Stimulated activated CD4-positive, alpha-beta T cell treated with anti-CD3 and anti-CD28 coated beads, Interleukin-4, amount 100 ng/mL, for 4 hours (primary cell): ENCODE data around the gene C22orf39.
"Not testable (repeated sequence)": the region's sequence is repeated elsewhere in the genome, so short reads cannot be mapped to it uniquely, and the experiment has no call there.

Experiments used
- DNase-seq, 2 experiments: peaks; one replicate each; pipeline ENCODE4 v3.0.0-alpha.2; 2020

Gene C22orf39

DNA sequence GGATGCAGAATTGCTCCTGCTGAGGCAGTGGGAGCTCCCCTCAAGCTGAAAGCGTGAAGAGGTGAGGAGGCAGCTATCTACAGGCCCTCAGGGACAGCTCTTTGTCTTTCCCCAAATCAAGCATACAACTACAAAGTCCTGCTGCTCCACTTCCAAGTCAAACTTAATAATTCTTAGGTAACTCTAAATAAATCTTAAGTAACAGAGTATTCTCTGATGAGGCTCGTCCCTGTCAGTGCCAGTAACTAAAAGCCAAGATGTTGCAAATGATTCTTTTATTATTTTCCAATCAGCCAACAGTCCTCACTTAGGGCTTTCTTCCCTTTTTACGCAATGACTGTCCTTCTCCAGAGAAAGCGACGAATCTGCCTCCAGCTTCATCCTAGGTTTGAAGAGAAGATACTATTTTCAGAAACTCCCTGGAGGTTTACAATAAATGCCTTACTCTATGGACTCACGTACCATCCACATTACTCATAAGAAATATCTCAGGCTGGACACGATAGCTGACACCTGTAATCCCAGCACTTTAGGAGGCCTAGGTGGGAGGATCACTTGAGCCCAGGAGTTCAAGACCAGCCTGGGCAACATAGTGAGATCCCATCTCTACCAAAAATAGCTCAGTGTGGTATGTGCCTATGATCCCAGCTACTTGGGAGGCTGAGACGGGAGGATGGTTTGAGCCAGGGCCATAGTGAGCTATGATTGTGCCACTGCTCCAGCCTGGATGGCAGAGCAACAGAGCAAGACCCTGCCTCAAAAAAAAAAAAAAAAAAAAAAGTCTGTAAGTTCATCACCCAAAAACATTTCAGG lies 3.1 kb upstream of the C22orf39 start:
- no peak for DNase-seq

DNA sequence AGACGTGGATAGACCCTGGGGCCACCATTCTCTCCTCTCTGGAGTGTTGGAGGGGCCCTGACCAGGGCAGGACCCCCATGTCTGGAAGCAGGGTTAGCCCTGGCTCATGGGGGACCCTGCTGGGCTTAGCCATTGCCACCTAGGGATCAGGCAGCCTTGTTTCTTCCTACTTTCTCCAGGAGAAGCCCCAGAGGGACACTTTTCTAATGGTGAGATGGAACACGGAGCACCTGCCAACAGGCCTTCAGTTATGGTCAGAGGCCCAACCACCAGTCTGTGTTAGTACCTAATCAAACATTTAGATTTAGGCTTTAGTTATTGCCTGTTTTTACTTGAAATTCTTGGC lies 1.9 kb upstream of the C22orf39 start:
- DNase-seq: no peak

DNA sequence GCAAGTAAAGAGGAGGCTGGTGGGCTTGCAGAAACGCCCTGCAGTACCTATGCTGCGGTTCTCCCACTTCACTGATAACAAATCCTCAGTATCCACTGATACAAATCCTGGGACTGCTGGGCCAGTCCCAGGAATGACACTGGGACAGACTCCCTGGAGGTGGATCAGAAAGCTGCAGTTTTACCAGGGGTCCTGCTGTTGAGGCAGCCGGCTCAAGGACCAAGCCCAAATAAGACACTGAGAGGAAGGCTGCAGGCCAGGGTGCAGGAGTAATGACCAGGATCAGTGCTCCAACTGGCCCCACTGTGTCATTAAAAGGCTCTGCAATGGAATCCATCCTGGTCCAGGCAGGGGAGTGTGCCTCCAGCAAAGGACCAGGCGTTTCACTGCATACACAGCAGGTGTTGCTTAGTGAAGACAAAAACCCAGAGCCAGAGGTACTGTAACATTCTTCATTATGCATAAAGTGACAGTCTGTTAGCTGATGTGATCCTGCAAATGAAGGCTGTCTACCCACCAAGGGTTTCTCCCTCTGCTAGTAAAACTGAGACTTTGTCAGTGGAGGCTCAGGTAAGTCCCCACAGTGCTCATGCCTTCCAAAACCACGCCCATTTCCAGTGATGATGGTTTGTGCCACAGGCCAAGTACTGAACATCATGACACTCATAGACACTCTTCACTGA lies 1.4 kb upstream of the C22orf39 start:
- no peak for DNase-seq

DNA sequence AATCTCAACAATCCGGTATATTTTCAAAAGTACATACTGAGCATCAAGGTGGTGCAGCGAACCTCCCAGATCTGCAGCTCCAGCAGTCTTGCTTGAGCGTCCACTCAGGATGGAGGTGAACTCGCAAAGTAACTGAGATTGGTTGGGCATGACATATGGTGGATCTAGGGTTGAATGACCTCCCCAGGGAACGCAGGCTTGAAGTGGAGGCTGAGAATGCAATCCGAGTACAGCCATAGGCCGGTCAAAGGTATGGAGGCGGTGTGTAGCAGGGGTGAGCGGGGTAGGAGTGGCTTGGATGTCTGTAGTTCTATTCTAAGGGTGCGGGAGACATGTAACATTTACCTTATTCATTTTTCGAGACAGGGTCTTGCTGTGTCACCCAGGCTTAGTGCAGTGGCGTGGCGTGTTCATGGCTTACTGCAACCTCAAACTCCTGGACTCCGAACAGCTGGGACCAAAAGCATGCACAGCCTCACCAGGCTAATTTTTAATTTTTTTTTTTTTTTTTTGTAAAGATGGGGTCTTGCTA lies 631 bp upstream of the C22orf39 start:
- no peak for DNase-seq

DNA sequence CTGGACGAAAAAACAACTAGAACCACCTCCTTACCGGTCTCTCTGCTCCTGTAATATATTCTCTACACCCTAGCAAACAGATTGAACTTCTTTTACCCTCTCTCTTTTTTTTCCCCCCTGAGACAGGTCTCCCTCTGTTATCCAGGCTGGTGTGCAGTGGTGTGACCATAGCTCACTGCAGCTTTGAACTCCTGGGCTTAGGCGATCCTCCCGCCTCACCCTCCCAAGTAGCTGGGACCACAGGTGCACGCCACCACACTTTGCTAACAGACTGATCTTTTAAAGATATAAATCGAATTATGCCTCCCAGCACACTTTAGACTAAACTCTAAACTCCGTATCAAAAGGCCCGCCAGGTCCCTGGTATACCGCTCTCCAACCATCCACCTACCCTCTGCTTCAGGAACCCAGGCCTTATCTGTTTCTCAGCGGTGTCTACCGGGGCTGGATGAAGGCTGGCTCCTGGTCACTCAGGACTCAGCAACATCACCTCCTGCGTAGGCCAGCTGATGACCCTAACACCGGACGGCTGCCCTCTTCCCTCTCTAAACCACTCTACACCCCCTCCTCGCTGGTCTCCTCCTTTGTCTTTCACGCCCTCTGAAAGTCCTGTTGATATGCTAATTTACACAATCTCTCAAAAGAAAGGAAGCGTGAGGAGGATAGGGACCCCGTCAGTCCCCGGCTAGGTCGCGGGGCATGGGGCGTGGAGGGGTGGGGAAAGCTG lies 745 bp downstream of the C22orf39 start:
- DNase-seq: no peak

DNA sequence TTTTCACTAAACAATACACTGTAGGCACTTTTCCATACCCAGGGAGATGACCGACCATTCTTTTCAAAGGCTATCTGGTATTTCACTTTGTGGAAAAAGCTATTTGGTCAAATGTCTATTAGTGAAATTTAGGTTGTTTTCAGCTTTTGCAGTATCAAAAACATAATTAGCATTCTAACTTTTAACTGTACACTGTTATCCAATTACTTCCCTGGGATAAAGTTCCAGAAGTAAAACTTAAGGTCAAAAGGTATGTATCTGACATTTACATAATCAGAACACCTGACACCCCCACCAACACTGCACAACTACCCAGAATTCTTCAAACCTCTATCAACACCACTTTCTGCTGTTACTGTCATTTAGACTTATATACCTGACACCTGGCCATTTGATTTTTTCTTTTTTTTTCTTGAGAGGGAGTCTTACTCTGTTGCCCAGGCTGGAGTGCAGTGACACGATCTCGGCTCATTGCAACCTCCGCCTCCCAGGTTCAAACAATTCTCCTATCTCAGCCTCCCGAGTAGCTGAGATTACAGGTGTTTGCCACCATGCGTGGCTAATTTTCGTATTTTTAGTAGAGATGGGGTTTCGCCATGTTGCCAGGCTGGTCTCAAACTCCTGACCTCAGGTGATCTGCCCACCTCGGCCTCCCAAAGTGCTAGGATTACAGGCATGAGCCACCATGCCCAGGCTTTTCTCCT lies 2.1 kb downstream of the C22orf39 start:
- not testable (repeated sequence) for DNase-seq

DNA sequence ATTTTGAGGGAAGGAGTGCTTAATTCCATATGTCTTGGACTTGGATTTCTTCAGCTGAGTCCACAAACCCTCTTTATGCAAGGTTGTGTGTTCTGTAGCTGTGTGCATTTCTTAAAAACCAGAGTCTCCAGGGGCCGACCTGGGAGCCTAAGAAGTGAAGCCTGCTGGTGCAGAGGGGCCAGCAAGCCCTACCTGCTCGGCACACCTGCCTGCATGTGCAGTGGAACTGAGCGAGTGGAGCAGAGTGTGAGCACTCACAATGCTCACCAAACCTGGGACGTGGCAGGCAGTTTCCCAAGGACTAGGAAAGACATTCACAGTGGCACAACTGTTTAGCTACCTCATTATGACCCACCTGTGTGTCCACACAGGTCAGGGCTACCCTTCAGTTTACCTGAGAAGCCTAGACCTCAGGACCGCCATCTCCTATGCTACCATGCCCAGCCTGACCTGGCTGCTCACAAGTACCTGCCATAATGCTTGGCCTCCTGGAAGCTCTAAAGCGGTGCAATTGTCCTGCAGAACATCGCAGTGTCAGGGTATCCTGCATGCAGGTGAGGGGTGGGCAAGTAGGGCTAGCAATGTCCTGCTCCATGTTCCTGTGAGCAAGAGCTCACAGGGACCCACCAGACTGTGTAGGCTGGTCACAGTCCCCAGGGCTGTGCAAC lies 3.8 kb downstream of the C22orf39 start:
- no peak for DNase-seq

DNA sequence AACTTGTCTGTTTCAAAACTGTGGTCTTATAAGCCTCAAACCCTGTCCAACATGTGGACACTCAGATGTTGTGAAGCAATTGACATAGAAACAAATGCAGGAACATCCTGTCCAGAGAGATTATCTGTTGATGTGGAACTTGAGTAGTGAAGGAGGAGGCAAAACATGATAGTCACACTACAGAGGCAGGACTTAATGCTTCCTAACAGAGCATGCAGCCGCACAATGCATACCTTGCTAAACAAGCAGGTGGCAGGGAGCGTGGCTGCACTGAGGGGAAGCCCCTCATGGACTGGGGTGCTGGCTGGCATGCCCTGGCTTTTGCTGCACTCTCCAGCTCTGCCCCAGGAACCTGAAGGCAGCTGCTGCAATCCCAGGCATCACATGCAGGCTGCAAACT lies 5.3 kb downstream of the C22orf39 start:
- DNase-seq: no peak

DNA sequence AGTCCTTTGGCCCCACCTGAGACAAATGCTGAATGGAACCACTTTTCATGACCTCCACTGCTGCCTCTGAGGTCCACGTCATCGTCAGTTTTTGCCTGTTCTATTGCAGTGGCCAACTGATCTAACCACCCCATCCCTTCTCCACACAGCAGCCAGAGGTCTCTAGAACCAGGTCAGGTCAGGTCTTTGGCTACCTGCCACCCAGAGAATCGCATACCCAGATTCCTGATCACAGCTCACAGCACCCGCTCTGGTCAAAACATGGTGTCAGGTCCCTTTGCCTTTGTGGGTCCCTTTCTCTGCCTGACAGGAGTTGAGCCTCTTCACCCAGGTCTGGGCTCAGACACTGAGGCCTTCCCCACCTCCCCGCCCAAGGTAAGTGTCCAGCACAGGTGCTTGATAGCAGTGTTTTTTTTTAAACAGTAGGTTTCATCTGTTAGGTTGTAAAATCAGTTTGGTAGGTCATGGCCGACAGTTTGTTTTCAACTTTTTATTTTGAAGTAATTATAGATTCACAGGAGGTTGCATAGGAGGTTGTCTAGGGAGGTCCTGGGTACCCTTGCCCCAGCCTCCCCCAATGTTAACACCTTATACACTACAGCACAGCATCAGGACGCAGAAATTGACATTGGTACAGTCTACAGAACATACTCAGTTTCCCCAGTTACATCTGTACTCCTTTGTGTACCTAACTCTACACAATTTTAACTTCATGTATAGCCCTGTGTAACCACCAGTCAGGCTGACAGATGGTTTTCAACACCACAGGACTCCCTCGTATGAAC lies 6.9 kb downstream of the C22orf39 start:
- no peak for DNase-seq

DNA sequence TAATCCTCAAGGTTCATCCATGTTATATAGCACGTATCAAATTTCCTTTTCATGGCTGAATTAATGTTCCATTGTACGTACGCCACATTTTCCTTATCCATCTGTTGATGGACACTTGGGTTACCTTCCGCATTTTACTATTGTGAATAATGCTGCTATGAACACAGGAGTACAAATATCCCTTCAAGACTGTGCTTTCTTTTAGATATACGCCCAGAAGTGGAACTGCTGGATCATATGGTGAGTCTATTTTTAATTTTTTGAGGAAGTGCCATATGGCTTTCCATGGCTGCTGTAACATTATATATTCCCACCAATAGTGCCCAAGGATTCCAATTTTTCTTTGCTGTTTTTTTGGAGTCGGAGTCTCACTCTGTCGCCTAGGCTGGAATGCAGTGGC lies 9.2 kb downstream of the C22orf39 start:
- no peak for DNase-seq

DNA sequence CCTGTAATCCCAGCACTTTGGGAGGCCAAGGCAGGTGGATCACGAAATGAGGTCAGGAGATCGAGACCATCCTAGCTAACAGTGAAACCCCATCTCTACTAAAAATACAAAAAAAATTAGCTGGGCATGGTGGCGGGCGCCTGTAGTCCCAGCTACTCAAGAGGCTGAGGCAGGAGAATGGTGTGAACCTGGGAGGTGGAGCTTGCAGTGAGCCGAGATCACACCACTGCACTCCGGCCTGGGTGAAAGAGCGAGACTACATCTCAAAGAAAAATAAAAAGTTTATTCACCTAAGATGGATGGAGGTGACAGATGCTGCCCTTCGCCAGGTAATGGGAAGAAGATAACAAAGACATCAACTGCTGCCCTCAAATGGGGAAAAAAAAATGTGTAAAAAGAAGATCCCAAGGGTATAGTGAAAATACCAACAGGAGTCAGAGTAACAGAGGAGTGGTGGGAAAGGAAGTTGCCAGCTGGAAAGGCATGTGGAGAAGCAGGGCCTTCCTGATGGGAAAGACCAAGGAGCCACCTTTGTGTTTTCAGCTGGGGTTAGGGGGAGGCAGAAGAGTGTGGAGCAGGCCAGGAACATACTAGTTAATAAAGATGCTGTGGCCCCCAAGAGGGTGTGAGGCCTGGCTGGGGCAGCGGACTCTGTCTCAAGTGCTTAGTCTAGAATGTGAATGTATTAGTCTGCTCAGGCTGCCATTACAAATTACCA lies 10.9 kb downstream of the C22orf39 start:
- not testable (repeated sequence) for DNase-seq

DNA sequence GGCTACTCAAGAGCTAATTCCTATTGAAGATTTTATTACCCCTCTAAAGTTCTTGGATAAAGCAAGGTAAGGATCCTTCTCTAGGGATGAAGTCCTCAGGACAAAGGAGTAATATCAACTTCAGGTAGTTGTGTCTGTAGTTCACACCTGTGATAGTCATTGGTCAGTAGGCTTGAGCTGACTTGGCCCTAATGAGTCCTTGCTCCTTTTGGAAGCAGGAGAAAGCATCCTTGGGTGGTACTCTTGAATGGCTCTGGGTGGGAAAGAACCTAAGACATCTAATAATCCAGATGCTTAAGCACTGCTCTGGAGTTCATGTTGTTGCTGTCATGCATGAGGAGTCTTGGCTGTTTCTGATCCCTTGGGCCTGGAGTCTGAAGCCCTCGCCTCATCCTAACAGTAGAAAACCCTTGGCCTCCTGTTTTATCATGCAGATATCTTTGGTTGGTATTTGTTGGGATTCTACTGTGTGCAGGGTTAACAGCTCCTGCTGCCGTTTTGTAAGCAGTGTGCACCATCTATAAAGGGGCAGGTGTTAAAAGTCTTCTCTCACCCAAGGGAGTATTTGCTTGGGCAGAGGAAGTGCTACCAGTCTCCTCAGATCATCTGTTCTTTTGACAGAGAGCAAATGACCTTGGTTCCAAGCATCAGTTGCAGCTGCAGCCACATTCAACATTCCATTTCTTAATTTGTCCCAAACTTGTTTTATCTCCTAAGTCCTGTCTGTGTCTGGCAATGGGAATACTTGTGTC lies 12.5 kb downstream of the C22orf39 start:
- no peak for DNase-seq

DNA sequence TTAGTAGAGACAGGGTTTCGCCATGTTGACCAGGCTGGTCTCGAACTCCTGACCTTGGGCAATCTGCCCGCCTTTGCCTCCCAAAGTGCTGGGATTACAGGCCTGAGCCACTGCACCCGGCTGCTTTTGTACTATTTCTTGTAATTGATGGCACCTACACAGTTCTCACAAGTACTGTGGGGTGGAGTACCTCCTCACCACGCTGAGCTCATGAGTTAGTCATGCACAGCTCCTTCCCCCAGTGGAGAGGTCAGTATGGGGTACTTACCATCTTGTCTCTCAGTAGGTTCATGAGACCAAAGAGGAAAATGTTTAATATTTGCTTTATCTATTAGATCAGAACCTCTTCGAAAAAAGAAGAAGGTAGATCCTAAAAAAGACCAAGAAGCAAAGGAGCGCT lies 13.1 kb downstream of the C22orf39 start:
- DNase-seq: no peak

DNA sequence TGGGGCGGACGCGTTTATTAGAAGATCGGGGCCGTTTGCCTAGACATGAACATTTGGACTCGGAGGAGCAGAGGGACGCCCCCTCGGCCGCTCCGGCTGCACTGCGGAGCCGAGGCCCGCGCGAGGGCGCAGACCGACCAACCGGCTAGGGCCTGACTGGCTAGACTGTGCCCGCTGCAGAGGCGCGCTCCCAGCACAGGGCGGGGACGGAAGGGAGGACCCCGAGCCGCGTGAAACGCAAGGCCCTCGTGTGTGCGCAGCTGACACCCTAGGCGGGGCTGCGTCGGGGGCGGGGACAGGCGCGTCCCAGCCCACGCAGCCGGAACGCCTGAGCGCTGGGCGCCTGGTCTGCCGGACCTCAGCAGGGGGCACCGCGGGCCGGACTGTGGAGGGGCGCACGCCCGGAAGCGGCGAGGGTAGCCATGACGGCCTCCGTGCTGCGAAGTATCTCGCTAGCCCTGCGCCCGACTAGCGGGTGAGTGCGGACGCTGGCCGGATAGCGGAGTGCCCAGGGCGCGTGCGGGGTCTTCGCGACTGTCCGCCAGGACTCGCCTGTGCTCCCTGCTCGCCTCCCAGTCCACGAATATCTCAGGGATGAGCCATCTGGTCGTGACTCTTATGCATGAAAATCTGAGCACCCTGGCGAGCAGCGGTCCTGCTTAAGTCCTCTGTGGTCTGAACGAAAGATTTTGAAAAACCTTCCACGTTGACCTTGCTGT lies 15.2 kb downstream of the C22orf39 start, which contains the start of gene MRPL40:
Gene MRPL40, plus strand, starts transcription at position 413 of the 719 bp plus-strand sequence. Its CDS starts 10 bp downstream, at position 423.
- peak; percentile 90 for DNase-seq

DNA sequence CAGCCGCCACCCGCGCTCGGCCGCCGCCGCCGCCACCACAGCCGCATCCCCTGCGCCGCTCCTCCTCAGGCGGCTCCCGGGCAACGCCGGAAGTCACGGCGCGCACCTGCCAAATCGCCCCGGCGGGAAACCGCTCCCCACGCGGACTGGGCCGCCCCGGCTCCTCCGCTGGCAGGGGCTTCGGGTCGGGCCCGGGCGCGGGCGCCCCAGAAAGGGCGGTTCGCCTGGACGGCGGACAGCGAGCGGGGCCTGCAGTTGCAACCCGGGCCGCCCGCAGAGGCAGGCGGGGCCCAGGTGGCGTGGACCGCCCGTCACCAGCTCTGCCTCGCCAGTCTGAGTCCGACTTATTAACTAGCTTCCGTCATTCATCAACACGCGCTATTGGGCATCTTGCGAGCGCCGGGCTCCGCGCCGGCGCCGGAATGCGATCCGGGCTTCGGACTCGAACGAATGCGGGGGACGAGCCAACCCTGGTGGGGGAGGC lies 15.8 kb downstream of the C22orf39 start, which contains the start of gene HIRA:
Gene HIRA, minus strand, starts transcription at position 85 of the 484 bp plus-strand sequence. CDS start 257 bp downstream, outside the sequence.
- DNase-seq: peak; percentile 80 to 85

DNA sequence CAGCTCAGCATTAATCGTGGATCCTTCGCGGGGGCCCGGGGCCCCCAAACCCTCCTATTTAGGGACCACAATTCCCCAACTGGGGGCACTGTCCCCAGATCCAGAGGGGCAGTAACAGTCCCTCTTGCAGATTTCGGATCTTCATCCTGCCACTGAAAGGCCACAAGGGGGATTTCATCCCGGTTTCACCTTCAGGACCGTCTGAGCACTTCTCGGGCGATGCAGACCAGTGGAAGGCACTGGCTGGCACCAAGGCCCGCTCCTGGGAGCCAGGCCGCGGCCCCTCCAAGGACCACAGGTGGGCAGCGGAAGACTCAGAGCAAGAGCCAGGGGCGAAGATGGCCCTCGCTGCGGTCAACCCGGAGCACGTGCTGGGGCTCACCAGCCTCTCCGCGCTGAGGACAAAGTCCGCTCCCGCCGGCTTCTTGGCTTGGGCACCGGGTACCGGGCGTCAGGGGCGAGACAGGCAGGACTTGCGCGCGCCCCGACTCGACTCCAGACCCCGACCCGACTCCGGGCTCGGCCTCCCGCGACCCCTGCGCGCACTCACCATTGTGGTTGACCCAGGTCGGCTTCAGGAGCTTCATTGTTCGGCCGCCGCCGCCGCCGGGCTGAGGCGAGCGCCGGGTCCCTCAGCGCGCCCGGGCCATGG lies 16.5 kb downstream of the C22orf39 start:
- DNase-seq: no peak

DNA sequence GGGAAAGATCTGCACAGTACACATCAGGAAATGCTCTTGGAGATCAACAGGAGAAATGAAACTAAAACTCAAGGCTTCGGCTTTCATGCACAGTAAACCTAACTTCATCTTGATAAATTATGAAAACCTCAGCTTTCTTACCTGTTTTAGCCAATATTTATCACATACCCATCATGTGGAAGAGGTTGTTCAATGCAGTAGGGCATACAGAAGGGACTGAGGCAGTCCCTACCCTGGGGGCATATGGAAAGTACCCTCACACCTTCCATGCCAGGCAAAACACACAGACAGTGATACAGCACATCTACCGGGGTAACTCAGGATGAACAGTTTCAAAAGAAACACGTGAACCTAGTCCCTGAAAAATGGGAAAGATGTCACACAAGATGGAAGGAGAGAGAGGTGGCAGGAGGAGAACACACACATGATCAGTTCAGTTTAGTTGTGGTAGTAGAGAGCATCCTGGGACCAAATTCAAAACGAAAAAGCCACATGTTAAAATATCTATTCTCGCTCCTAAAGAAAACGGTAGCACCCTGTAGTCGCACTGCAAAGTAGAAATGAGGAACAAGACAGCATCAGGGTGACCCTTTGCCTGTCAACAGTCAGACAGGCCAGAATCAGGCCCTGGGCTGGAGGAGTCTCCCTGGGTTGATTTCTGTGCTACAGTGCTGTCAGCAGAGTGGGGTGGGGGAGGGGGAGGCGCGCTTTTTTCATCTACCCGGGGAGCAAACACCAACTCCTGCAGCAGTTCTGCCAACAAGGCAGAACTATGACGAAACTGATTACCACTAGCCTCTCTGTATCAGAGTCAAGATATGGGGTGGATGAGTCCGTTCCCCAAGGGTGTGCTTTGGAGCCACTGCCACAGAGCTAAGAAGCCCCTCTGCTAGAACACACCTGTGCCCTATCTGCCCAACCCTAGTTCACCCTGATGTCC lies 17.3 kb downstream of the C22orf39 start:
- DNase-seq: peak in 1 of 2 experiments; percentile 33
